ENCODE measurements around the gene GJB4. TPM values are rescaled to one million over a fixed set of nuclear protein-coding genes. Genes with fewer than 3 reads are reported as not detected.

The GJB4 gene
- total RNA-seq, 1 experiment from 2014 or later: 0.07 TPM

DNA sequence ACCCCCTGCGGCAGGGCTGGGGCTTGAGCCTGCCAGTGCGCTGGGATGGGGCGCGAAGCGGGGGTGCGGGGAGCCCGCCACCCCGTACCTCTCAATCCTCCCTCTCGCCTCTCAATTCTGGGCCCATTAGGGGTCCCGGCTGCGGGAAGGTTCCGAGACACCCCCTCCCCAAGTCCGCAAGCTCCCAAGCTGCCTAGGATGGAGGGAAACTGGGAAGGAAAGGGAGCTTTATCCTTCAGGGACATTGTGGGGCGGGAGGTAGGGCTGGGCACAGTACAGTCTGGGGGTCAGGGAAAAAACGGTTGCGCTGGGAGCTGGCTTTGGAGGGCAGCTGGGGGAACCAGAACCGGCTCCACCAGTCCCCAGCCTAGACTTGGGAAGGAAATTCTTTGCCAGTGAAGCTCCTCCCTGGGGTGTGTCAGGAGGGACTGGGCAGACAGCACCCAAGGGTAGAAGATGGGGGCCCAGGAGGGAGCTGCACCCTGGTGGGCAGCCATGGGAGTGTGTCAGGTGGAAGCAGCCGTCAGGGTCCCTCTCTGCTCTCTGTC is 22.4 kb downstream of the GJB4 start:
- H3K36me3 Mint-ChIP-seq: no peaks in the 10 kb centered on the region
- H3K27me3 Mint-ChIP-seq (ENCODE audit: low read depth): peaks cover 57% of the 10 kb centered on the region
- CTCF ChIA-PET: interaction anchor here (0.7 to 2.6 kb wide), 9 partner anchors 23 to 619 kb away, joined by 3 to 24 read pairs (median 4); partner anchors contain the start of genes GJB4, GJB5 and SMIM12
- H3K27ac Mint-ChIP-seq: no peak overlapping the region
- ATAC-seq (peak; percentile 41), DNase-seq (ENCODE audit: low spot score) (no peak)
- H3K9me3 Mint-ChIP-seq: no peaks in the 10 kb centered on the region
- peak overlapping the region; percentile 68 for H3K4me3 Mint-ChIP-seq
- peaks cover 9% of the 10 kb centered on the region; the same call in 1 of the 2 replicates for H3K4me1 Mint-ChIP-seq
- POLR2A ChIA-PET: no interaction called here
- TF ChIP-seq TEAD1 (CRISPR knock-in tag; IDR thresholded peaks at IDR 0.05): no peak
- peak; percentile 14; the same call in 1 of the 2 replicates for TF ChIP-seq ZNF423 (CRISPR knock-in tag; IDR thresholded peaks at IDR 0.05)
- TF ChIP-seq ZNF396 (CRISPR knock-in tag; IDR thresholded peaks at IDR 0.05; ENCODE audit: borderline replicate concordance): no peak
- TF ChIP-seq PRRX2 (CRISPR knock-in tag; IDR thresholded peaks at IDR 0.05): no peak
- TF ChIP-seq FOXJ3 (CRISPR knock-in tag; IDR thresholded peaks at IDR 0.05; ENCODE audit: borderline replicate concordance): no peak

DNA sequence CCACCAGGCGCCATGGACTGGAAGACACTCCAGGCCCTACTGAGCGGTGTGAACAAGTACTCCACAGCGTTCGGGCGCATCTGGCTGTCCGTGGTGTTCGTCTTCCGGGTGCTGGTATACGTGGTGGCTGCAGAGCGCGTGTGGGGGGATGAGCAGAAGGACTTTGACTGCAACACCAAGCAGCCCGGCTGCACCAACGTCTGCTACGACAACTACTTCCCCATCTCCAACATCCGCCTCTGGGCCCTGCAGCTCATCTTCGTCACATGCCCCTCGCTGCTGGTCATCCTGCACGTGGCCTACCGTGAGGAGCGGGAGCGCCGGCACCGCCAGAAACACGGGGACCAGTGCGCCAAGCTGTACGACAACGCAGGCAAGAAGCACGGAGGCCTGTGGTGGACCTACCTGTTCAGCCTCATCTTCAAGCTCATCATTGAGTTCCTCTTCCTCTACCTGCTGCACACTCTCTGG is 25.2 kb downstream of the GJB4 start:
- CTCF ChIA-PET: no interaction called here
- ATAC-seq: no peak

More for the DNA sequence above, 25.2 kb downstream of the GJB4 start:
- DNase-seq (ENCODE audit: low spot score): no peak
- Mint-ChIP-seq H3K27me3 (ENCODE audit: low read depth) (peaks cover 44% of the 10 kb centered on the region), H3K4me1 (peaks cover 11% of the 10 kb centered on the region; the same call in 1 of the 2 replicates), H3K27ac (no peak overlapping the region), H3K4me3 (no peak overlapping the region), H3K36me3 (no peaks in the 10 kb centered on the region), H3K9me3 (no peaks in the 10 kb centered on the region)
- TF ChIP-seq, protein P1, sequence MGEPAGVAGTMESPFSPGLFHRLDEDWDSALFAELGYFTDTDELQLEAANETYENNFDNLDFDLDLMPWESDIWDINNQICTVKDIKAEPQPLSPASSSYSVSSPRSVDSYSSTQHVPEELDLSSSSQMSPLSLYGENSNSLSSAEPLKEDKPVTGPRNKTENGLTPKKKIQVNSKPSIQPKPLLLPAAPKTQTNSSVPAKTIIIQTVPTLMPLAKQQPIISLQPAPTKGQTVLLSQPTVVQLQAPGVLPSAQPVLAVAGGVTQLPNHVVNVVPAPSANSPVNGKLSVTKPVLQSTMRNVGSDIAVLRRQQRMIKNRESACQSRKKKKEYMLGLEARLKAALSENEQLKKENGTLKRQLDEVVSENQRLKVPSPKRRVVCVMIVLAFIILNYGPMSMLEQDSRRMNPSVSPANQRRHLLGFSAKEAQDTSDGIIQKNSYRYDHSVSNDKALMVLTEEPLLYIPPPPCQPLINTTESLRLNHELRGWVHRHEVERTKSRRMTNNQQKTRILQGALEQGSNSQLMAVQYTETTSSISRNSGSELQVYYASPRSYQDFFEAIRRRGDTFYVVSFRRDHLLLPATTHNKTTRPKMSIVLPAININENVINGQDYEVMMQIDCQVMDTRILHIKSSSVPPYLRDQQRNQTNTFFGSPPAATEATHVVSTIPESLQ (CRISPR knock-in tag; IDR thresholded peaks at IDR 0.05): no peak
- TF ChIP-seq, protein P2, sequence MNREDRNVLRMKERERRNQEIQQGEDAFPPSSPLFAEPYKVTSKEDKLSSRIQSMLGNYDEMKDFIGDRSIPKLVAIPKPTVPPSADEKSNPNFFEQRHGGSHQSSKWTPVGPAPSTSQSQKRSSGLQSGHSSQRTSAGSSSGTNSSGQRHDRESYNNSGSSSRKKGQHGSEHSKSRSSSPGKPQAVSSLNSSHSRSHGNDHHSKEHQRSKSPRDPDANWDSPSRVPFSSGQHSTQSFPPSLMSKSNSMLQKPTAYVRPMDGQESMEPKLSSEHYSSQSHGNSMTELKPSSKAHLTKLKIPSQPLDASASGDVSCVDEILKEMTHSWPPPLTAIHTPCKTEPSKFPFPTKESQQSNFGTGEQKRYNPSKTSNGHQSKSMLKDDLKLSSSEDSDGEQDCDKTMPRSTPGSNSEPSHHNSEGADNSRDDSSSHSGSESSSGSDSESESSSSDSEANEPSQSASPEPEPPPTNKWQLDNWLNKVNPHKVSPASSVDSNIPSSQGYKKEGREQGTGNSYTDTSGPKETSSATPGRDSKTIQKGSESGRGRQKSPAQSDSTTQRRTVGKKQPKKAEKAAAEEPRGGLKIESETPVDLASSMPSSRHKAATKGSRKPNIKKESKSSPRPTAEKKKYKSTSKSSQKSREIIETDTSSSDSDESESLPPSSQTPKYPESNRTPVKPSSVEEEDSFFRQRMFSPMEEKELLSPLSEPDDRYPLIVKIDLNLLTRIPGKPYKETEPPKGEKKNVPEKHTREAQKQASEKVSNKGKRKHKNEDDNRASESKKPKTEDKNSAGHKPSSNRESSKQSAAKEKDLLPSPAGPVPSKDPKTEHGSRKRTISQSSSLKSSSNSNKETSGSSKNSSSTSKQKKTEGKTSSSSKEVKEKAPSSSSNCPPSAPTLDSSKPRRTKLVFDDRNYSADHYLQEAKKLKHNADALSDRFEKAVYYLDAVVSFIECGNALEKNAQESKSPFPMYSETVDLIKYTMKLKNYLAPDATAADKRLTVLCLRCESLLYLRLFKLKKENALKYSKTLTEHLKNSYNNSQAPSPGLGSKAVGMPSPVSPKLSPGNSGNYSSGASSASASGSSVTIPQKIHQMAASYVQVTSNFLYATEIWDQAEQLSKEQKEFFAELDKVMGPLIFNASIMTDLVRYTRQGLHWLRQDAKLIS (CRISPR knock-in tag; IDR thresholded peaks at IDR 0.05; ENCODE audit: borderline replicate concordance): no peak
- no peak for TF ChIP-seq FOXJ3 (CRISPR knock-in tag; IDR thresholded peaks at IDR 0.05; ENCODE audit: borderline replicate concordance)
- no peak for TF ChIP-seq ZNF396 (CRISPR knock-in tag; IDR thresholded peaks at IDR 0.05; ENCODE audit: borderline replicate concordance)
- TF ChIP-seq, protein P3, sequence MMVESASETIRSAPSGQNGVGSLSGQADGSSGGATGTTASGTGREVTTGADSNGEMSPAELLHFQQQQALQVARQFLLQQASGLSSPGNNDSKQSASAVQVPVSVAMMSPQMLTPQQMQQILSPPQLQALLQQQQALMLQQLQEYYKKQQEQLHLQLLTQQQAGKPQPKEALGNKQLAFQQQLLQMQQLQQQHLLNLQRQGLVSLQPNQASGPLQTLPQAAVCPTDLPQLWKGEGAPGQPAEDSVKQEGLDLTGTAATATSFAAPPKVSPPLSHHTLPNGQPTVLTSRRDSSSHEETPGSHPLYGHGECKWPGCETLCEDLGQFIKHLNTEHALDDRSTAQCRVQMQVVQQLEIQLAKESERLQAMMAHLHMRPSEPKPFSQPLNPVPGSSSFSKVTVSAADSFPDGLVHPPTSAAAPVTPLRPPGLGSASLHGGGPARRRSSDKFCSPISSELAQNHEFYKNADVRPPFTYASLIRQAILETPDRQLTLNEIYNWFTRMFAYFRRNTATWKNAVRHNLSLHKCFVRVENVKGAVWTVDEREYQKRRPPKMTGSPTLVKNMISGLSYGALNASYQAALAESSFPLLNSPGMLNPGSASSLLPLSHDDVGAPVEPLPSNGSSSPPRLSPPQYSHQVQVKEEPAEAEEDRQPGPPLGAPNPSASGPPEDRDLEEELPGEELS (CRISPR knock-in tag; IDR thresholded peaks at IDR 0.05): no peak
- TF ChIP-seq TP53 (CRISPR knock-in tag; IDR thresholded peaks at IDR 0.05): no peak
- no peak for TF ChIP-seq ZNF219 (CRISPR knock-in tag; IDR thresholded peaks at IDR 0.05; ENCODE audit: borderline replicate concordance)
- TF ChIP-seq, protein P4, sequence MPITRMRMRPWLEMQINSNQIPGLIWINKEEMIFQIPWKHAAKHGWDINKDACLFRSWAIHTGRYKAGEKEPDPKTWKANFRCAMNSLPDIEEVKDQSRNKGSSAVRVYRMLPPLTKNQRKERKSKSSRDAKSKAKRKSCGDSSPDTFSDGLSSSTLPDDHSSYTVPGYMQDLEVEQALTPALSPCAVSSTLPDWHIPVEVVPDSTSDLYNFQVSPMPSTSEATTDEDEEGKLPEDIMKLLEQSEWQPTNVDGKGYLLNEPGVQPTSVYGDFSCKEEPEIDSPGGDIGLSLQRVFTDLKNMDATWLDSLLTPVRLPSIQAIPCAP (CRISPR knock-in tag; IDR thresholded peaks at IDR 0.05): no peak
- no peak for TF ChIP-seq NR1H2 (CRISPR knock-in tag; IDR thresholded peaks at IDR 0.05)
- no peak for TF ChIP-seq FOXP1 (CRISPR knock-in tag; IDR thresholded peaks at IDR 0.05; ENCODE audit: borderline replicate concordance)
- TF ChIP-seq JUN (CRISPR knock-in tag; IDR thresholded peaks at IDR 0.05): no peak
- TF ChIP-seq ZNF423 (CRISPR knock-in tag; IDR thresholded peaks at IDR 0.05): no peak
- TF ChIP-seq, protein P5, sequence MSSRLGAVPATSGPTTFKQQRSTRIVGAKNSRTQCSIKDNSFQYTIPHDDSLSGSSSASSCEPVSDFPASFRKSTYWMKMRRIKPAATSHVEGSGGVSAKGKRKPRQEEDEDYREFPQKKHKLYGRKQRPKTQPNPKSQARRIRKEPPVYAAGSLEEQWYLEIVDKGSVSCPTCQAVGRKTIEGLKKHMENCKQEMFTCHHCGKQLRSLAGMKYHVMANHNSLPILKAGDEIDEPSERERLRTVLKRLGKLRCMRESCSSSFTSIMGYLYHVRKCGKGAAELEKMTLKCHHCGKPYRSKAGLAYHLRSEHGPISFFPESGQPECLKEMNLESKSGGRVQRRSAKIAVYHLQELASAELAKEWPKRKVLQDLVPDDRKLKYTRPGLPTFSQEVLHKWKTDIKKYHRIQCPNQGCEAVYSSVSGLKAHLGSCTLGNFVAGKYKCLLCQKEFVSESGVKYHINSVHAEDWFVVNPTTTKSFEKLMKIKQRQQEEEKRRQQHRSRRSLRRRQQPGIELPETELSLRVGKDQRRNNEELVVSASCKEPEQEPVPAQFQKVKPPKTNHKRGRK (CRISPR knock-in tag; IDR thresholded peaks at IDR 0.05; ENCODE audit: borderline replicate concordance): no peak
- TF ChIP-seq ATF1 (CRISPR knock-in tag; IDR thresholded peaks at IDR 0.05): no peak
- no peak for TF ChIP-seq CBFB (CRISPR knock-in tag; IDR thresholded peaks at IDR 0.05; ENCODE audit: low read depth)
- TF ChIP-seq MYBL2 (CRISPR knock-in tag; IDR thresholded peaks at IDR 0.05): no peak
- no peak for TF ChIP-seq ZNF263 (CRISPR knock-in tag; IDR thresholded peaks at IDR 0.05; ENCODE audit: low read depth)
- TF ChIP-seq SMAD3 (CRISPR knock-in tag; IDR thresholded peaks at IDR 0.05; ENCODE audit: borderline replicate concordance): no peak
- TF ChIP-seq, protein P6, sequence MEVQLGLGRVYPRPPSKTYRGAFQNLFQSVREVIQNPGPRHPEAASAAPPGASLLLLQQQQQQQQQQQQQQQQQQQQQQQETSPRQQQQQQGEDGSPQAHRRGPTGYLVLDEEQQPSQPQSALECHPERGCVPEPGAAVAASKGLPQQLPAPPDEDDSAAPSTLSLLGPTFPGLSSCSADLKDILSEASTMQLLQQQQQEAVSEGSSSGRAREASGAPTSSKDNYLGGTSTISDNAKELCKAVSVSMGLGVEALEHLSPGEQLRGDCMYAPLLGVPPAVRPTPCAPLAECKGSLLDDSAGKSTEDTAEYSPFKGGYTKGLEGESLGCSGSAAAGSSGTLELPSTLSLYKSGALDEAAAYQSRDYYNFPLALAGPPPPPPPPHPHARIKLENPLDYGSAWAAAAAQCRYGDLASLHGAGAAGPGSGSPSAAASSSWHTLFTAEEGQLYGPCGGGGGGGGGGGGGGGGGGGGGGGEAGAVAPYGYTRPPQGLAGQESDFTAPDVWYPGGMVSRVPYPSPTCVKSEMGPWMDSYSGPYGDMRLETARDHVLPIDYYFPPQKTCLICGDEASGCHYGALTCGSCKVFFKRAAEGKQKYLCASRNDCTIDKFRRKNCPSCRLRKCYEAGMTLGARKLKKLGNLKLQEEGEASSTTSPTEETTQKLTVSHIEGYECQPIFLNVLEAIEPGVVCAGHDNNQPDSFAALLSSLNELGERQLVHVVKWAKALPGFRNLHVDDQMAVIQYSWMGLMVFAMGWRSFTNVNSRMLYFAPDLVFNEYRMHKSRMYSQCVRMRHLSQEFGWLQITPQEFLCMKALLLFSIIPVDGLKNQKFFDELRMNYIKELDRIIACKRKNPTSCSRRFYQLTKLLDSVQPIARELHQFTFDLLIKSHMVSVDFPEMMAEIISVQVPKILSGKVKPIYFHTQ (CRISPR knock-in tag; IDR thresholded peaks at IDR 0.05): no peak
- POLR2A ChIA-PET: no interaction called here
